Activated B cell treated with CpG ODN at 0.5 μM for 24 hours (primary cell): ENCODE measurements around the gene ARRDC1. TPM values are rescaled to one million over a fixed set of nuclear protein-coding genes. Genes with fewer than 3 reads are reported as not detected.

ENCODE experiments used
- ATAC-seq: fragments of 200-7000 bp; cut with Tn5 transposase; one replicate; pipeline ENCODE4 v1.10.0; 2021; ENCODE audit warnings: low read depth, mild to moderate bottlenecking, moderate library complexity
- CTCF ChIA-PET: fragments of 350-600 bp; sonication (Branson Sonifier 250); formaldehyde crosslinking; loops from one replicate; lab custom pipeline; 2021; ENCODE audit warnings: antibody characterized with exemption; lab: Charles Lee
- POLR2A ChIA-PET: fragments of 350-600 bp; sonication (Branson Sonifier 250); formaldehyde crosslinking; loops from one replicate; lab custom pipeline; 2021; ENCODE audit warnings: antibody characterized with exemption; lab: Charles Lee
- DNase-seq: peaks from one replicate; pipeline ENCODE4 v3.0.0; 2022
- H3K27ac Mint-ChIP-seq: one replicate; pipeline ENCODE4 v1.8.0; 2020; ENCODE audit warnings: mixed read lengths
- H3K27me3 Mint-ChIP-seq: one replicate; pipeline ENCODE4 v1.8.0; 2021; ENCODE audit warnings: mixed read lengths
- H3K36me3 Mint-ChIP-seq: one replicate; pipeline ENCODE4 v1.8.0; 2021; ENCODE audit warnings: low read depth, mixed read lengths
- H3K4me1 Mint-ChIP-seq: one replicate; pipeline ENCODE4 v1.8.0; 2021; ENCODE audit warnings: mixed read lengths
- H3K4me3 Mint-ChIP-seq: one replicate; pipeline ENCODE4 v1.8.0; 2020; ENCODE audit warnings: mild to moderate bottlenecking, mixed read lengths
- H3K9me3 Mint-ChIP-seq: one replicate; pipeline ENCODE4 v1.8.0; 2020; ENCODE audit warnings: mixed read lengths
- intact Hi-C: fragments of 100-400 bp; cut with micrococcal nuclease; formaldehyde crosslinking; loops from one replicate; pipeline ENCODE4 v1.15.1; 2024
- total RNA-seq: library from RNA; stranded (reverse); gene quantifications from 2 replicates; pipeline ENCODE4 v1.2.3, GENCODE V29; 2022
- TF ChIP-seq, protein P1 (sequence below): fragments of 200-600 bp; IDR thresholded peaks from one replicate; pipeline ENCODE4 v1.8.0; 2022; ENCODE audit warnings: antibody characterized with exemption, mild to moderate bottlenecking

Gene ARRDC1
- total RNA-seq, 1 donor from 2014 or later, result 58.3 TPM

DNA sequence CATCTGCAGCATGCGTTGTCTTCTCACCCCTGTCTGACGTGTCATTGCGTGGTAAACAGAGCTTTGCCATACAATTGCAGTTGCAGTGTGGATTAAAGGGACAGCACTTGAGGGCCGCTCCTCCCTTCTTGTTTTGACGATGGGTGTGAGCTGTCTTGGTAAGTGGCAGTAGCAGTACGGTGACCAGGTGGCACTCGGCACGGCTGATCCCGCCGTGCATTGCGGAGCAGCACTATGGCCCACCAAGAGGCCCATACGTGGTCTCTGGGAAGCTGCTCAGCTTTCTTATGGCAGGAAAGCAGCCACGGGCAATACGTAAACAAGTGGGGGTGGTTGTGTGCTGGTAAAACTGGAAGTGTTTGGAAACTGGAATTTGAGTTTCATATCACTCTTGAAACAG is 38.4 kb downstream of the ARRDC1 start:
- DNase-seq (no peak), ATAC-seq (no peak)
- Mint-ChIP-seq H3K36me3 (peaks cover 50% of the 10 kb centered on the region), H3K9me3 (no peaks in the 10 kb centered on the region), H3K4me1 (peaks cover 52% of the 10 kb centered on the region), H3K4me3 (no peak overlapping the region), H3K27ac (no peak overlapping the region), H3K27me3 (no peaks in the 10 kb centered on the region)
- TF ChIP-seq, protein P1, sequence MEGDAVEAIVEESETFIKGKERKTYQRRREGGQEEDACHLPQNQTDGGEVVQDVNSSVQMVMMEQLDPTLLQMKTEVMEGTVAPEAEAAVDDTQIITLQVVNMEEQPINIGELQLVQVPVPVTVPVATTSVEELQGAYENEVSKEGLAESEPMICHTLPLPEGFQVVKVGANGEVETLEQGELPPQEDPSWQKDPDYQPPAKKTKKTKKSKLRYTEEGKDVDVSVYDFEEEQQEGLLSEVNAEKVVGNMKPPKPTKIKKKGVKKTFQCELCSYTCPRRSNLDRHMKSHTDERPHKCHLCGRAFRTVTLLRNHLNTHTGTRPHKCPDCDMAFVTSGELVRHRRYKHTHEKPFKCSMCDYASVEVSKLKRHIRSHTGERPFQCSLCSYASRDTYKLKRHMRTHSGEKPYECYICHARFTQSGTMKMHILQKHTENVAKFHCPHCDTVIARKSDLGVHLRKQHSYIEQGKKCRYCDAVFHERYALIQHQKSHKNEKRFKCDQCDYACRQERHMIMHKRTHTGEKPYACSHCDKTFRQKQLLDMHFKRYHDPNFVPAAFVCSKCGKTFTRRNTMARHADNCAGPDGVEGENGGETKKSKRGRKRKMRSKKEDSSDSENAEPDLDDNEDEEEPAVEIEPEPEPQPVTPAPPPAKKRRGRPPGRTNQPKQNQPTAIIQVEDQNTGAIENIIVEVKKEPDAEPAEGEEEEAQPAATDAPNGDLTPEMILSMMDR, result no peak
- ChIA-PET CTCF (no interaction called here), POLR2A (no interaction called here)
- intact Hi-C loops, result no loop called here

DNA sequence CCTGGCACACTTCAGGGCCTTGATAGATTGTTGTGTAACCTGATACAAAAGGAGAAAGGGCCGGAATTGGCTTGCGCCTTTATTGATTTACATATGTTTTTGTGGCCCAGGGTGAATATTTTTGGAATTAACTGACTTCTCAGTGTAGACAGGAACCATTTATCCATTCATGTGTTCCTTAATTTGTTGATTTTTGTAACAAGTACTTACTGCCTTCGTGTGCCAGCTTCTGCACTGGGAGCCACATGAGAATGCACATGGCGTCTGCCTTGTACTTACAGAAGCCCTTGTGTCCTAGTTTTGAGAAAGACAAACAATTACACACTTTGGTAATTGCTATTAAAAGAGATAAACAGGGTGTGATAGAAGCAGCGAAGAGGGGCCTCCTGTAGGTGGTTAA is 39.7 kb downstream of the ARRDC1 start:
- ChIA-PET POLR2A (no interaction called here), CTCF (interaction anchor here (1.0 kb wide), 1 partner anchor 11 kb away, joined by 4 read pairs; no protein-coding TSS in a partner anchor)
- H3K4me3 Mint-ChIP-seq, result no peak overlapping the region
- intact Hi-C loops, result no loop called here
- H3K36me3 Mint-ChIP-seq, result peaks cover 55% of the 10 kb centered on the region
- ATAC-seq, result no peak
- H3K9me3 Mint-ChIP-seq, result no peaks in the 10 kb centered on the region
- TF ChIP-seq, protein P1, result no peak
- H3K4me1 Mint-ChIP-seq, result peaks cover 50% of the 10 kb centered on the region
- H3K27ac Mint-ChIP-seq, result no peak overlapping the region
- no peaks in the 10 kb centered on the region for H3K27me3 Mint-ChIP-seq
- no peak for DNase-seq

DNA sequence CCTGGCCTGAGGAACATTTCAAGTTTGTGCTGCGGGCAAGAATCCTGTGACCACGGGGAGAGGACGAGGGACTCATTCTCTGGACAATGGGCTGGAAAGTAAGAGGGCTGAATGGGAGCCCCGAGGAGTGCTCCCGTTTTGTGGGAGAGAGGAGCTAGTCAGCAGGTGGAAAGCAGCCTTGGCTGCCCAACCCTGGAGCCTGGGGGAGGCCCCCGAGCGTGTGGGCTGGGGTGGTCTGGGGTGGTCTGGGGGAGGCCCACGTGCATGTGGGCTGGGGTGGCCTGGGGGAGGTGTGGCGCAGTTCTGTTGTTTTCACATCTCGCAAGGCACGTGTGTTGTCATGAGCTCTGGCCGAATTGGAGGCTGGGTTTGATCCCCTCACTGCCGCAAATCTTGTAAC is 40.9 kb downstream of the ARRDC1 start:
- TF ChIP-seq, protein P1, result no peak
- ATAC-seq, result no peak
- Mint-ChIP-seq H3K9me3 (no peaks in the 10 kb centered on the region), H3K27ac (no peak overlapping the region), H3K36me3 (peaks cover 59% of the 10 kb centered on the region), H3K27me3 (no peaks in the 10 kb centered on the region), H3K4me1 (peaks cover 57% of the 10 kb centered on the region), H3K4me3 (no peak overlapping the region)
- ChIA-PET POLR2A (interaction anchor here (2.3 kb wide), 1 partner anchor 27 kb away, joined by 9 read pairs; the partner anchor contains the start of gene EHMT1), CTCF (no interaction called here)
- DNase-seq, result no peak
- intact Hi-C loops, result no loop called here

DNA sequence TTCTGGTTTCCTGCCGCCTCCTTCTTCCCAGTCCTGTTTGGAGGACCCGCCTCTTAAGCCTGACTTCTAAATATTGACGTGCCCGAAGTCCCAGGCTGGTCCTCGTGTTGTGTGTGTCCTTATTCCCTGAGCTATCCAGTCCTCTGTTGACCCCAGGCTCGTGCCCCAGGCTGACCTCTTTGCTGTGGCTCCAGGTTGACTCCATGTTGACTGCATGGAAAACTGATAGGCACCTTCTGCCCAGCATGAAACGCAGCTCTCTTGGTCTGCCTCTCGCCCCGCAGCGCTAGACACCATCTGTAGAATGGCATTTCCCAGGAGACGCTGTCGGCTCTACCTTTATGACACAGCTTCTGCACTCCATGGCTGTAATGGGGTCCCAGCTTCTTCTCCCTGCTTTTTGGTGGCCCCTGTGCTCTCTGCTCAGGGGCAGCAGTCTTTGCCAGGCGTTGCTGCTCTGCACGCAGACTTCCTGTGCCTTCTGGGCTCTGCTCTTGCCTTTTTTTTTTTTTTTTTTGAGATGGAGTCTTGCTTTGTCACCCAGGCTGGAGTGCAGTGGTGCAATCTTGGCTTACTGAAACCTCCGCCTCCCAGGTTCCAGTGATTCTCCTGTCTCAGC is 41.7 kb downstream of the ARRDC1 start:
- TF ChIP-seq, protein P1, result no peak
- Mint-ChIP-seq H3K4me1 (peaks cover 54% of the 10 kb centered on the region), H3K27me3 (no peaks in the 10 kb centered on the region), H3K4me3 (peak overlapping the region; percentile 73), H3K9me3 (no peaks in the 10 kb centered on the region), H3K36me3 (peaks cover 61% of the 10 kb centered on the region), H3K27ac (no peak overlapping the region)
- ChIA-PET CTCF (no interaction called here), POLR2A (interaction anchor here (0.7 to 2.3 kb wide), 2 partner anchors 28 to 1452 kb away, joined by 6 to 9 read pairs; partner anchors contain the start of gene EHMT1)
- intact Hi-C loops, result no loop called here
- ATAC-seq (peak; percentile 65), DNase-seq (no peak)

DNA sequence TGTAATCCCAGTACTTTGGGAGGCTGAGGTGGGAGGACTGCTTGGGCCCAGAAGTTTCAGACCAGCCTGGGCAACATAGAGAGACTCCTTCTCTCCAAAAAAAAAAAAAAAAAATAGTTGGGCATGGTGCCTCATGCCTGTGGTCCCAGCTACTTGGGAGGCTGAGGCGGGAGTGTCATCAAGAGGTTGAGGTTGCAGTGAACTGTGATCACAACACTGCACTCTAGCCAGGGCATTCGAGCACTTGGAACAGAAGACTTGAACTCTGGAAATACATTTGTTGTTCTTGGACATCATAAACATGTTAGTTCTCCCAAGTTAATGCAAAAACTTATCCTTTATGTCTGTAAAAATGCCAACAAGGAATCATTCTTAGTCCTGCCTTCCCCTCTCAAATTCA is 42.9 kb downstream of the ARRDC1 start:
- Mint-ChIP-seq H3K4me1 (peaks cover 52% of the 10 kb centered on the region), H3K9me3 (no peaks in the 10 kb centered on the region), H3K4me3 (no peak overlapping the region), H3K36me3 (peaks cover 63% of the 10 kb centered on the region), H3K27me3 (no peaks in the 10 kb centered on the region), H3K27ac (no peak overlapping the region)
- TF ChIP-seq, protein P1, result no peak
- intact Hi-C loops, result no loop called here
- ChIA-PET CTCF (no interaction called here), POLR2A (interaction anchor here (0.5 to 2.3 kb wide), 2 partner anchors 27 to 29 kb away, joined by 3 to 9 read pairs; partner anchors contain the start of gene EHMT1)
- no peak for DNase-seq
- ATAC-seq, result no peak
